Ascending aorta (tissue), 2 donors: Measurements from ENCODE around the gene SNX12. TPM values are rescaled to one million over a fixed set of nuclear protein-coding genes. Genes with fewer than 3 reads are reported as not detected.
A peak's percentile ranks its signal among the peaks of the same experiment; 100 is the strongest.

Source experiments
- DNase-seq, 2 donors: peaks; one replicate each; pipeline ENCODE4 v3.0.0-alpha.2; 2019; ENCODE audit warnings: low spot score in 2 of 2
- H3K27ac ChIP-seq, 2 donors: fragments of 200-600 bp; sonication (generic); one replicate each; pipeline ENCODE4 v1.5.1; 2016 to 2017; ENCODE audit warnings: mild to moderate bottlenecking in 1 of 2
- H3K27me3 ChIP-seq: fragments of 200-600 bp; sonication (generic); one replicate; pipeline ENCODE4 v1.5.1; 2017
- H3K36me3 ChIP-seq, 2 donors: fragments of 200-600 bp; sonication (generic); one replicate each; pipeline ENCODE4 v1.5.1; 2016
- H3K4me1 ChIP-seq, 2 donors: fragments of 200-600 bp; sonication (generic); one replicate each; pipeline ENCODE4 v1.5.1; 2016 to 2017; ENCODE audit warnings: mild to moderate bottlenecking in 1 of 2
- H3K4me3 ChIP-seq, 2 donors: fragments of 200-600 bp; sonication (generic); one replicate each; pipeline ENCODE4 v1.5.1; 2016 to 2017; ENCODE audit warnings: mild to moderate bottlenecking in 1 of 2
- H3K9me3 ChIP-seq, 2 donors: fragments of 200-600 bp; sonication (generic); one replicate each; pipeline ENCODE4 v1.5.1; 2016
- intact Hi-C: fragments of 100-400 bp; cut with DNase I; formaldehyde crosslinking; loops from one replicate; pipeline ENCODE4 v1.15.1; 2023
- total RNA-seq: library from RNA; depleted of rRNA; stranded (reverse); fragments of >200 nt; gene quantifications from one replicate; pipeline ENCODE4 v1.1.0, GENCODE V29; 2016
- TF ChIP-seq, protein P1 (sequence below), 3 experiments: fragments of 200-600 bp in 2 of 3; fragments of 450-650 bp in 1 of 3; sonication (generic) in 2 of 3; IDR thresholded peaks; one replicate each; pipeline ENCODE4 v1.5.1; 2016 to 2019; ENCODE audit warnings: antibody characterized with exemption in 3 of 3, mild to moderate bottlenecking in 1 of 3, moderate library complexity in 1 of 3

SNX12 gene
- 31.2 TPM for total RNA-seq

DNA sequence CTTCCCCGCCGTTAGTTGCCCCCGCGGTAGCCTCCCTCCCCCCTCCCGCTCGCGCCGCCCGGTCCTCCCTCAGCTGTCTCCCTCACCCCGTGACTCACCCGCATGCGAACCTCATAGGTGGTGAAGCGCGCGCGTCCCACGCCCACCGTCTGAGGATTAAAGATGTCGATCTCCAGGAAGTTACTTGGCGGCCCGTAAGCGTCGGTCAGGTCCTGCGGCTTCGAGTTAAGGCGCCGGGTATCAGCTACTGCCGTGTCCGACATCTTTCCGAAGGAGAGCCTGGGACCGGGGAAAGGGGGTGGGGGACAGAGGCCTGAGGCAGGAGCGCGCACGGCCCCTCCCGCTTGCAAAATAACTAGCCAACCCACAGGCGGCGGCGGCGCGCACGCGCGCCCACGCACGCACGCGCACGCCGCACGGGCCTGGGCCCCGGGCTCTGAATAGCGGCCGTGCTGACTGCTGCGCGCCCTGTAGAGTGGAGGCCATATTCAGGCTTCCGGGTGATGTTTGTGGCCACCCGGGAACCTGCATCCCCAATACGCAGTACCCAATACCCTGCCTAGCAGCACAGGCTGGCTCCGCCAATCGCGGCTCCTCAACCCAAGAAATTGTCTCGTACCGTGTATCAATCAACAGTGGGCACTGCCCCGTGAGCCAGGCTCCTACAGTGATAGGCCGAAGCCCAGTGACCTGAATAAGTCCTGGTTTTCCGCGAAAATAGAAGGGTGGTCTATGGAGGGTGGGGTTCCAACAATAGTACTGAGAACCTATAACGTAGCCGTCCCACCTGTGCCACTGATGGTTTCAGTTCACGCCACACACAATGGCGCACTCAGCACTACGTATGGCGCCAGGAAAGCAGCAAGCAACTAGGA, at the start of gene SNX12:
SNX12 (minus strand) TSS at position 291 of the 875 bp plus-strand sequence; CDS start at position 263, 28 bp downstream.
- intact Hi-C loops: loop anchor here (1.0 kb wide), 3 partner anchors 27 to 111 kb away; partner anchors contain the start of genes FOXO4 and MED12
- DNase-seq: peak; percentile 84 to 96
- Histone ChIP-seq H3K4me1 (peaks cover 0 to 4% of the 10 kb centered on the region in 2 donors), H3K27ac (peak within 1 kb of the TSS; percentile 70 to 85), H3K27me3 (no peaks in the 10 kb centered on the region), H3K36me3 (no peaks in the 10 kb centered on the region), H3K4me3 (peak within 1 kb of the TSS; percentile 55 to 68), H3K9me3 (no peaks in the 10 kb centered on the region)
- TF ChIP-seq, protein P1, sequence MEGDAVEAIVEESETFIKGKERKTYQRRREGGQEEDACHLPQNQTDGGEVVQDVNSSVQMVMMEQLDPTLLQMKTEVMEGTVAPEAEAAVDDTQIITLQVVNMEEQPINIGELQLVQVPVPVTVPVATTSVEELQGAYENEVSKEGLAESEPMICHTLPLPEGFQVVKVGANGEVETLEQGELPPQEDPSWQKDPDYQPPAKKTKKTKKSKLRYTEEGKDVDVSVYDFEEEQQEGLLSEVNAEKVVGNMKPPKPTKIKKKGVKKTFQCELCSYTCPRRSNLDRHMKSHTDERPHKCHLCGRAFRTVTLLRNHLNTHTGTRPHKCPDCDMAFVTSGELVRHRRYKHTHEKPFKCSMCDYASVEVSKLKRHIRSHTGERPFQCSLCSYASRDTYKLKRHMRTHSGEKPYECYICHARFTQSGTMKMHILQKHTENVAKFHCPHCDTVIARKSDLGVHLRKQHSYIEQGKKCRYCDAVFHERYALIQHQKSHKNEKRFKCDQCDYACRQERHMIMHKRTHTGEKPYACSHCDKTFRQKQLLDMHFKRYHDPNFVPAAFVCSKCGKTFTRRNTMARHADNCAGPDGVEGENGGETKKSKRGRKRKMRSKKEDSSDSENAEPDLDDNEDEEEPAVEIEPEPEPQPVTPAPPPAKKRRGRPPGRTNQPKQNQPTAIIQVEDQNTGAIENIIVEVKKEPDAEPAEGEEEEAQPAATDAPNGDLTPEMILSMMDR (IDR thresholded peaks at IDR 0.05): peak in 1 of 3 experiments; percentile 92

DNA sequence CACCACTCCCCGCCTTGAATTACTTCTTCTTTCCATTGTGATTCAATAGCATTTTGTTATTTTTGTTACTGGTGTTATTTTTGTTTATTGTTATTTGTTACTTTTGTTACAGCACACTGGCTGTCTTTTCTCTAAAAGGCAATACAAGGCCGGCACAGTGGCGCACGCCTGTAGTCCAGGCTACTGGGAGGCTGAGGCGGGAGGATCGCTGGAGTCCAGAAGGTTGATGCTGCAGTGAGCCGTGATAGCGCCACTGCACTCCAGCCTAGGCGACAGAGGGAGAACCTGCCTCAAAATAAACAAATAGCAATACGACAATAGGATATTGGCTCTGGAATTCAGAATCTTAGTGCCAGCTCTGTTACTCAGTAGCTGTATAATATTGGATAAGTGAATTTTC, 49.2 kb upstream of the SNX12 start:
- H3K4me1 ChIP-seq: peaks cover 0 to 4% of the 10 kb centered on the region in 2 donors
- H3K36me3 ChIP-seq: peaks cover 0 to 15% of the 10 kb centered on the region in 2 donors
- TF ChIP-seq, protein P1 (IDR thresholded peaks at IDR 0.05): no peak
- intact Hi-C loops: no loop called here
- no peak for DNase-seq
- H3K9me3 ChIP-seq: no peaks in the 10 kb centered on the region
- H3K27me3 ChIP-seq: no peaks in the 10 kb centered on the region
- peak overlapping the region in 1 of 2 donors; percentile 61 for H3K4me3 ChIP-seq
- H3K27ac ChIP-seq: no peak overlapping the region

DNA sequence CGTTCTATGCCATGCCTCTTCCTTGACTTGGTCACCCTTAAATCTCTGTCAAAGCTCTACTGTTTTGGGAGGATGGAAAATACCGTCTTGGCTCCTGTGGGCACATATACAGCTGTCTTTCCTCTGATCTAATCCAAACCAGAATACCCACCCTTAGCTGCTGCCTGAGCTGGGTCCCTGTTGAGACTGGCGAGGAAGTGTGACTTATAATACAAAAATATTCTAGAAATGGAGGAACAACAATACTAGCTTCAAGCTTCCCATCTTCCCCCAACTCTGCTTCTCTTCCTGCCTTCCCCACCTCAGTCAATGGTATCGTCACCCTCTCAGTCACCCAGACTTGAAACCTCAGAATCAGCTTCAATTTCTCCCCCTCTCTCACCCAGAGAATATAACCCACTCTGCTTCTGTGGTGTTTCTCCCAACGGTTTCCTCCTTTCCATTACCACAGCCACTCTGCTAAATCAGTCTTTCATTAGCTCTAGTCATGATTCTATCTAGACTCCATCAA, 43.8 kb upstream of the SNX12 start:
- no peak for DNase-seq
- H3K9me3 ChIP-seq: no peaks in the 10 kb centered on the region
- intact Hi-C loops: no loop called here

DNA sequence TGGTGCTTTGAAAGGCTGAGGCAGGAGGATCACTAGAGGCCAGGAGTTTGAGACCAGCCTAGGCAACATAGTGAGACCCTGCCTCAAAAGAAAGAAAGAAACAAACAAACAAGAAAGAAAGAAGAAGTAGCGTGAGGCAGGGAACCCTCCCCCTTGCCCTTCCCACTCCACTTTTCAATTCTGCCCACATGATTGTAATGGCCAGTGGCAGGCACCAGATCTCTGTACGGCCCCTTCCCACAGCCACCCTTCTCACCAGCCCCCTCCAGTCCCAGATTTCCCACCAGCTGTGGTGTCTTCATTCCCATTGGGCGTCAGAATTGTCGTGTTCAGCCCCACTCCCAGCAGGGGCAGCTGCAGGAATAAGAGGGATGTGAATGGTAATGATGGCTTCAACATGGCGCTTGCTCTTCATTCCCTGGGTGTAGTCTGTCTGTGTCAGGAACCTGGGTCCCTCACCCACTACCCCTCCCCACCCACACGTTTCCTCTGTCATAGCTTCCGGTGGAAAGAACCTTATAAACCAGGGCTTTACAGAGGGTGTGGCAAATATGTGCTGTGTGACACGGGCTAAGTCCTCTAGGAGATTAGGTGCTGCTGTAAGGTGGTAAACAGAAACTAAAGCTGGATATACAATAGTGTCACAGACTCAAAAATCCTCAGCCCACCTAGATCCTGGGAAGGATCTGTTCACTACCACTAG, 43.2 kb upstream of the SNX12 start, which contains the start of gene IL2RG:
IL2RG (minus strand) TSS at position 437 of the 703 bp plus-strand sequence; CDS start at position 399, 38 bp downstream.
- intact Hi-C loops: no loop called here
- no peak within 1 kb of the TSS for H3K4me3 ChIP-seq

More for the DNA sequence above, 43.8 kb upstream of the SNX12 start:
- Histone ChIP-seq H3K27ac (no peak overlapping the region), H3K4me3 (no peak overlapping the region), H3K4me1 (no peaks in the 10 kb centered on the region), H3K36me3 (no peaks in the 10 kb centered on the region), H3K27me3 (no peaks in the 10 kb centered on the region)
- TF ChIP-seq, protein P1 (IDR thresholded peaks at IDR 0.05): no peak

GRCh38 chrX:71109051-71109450, 40.9 kb upstream of the SNX12 start:
- Histone ChIP-seq H3K36me3 (no peaks in the 10 kb centered on the region), H3K4me1 (no peaks in the 10 kb centered on the region), H3K4me3 (no peak overlapping the region), H3K9me3 (no peaks in the 10 kb centered on the region), H3K27ac (no peak overlapping the region), H3K27me3 (no peaks in the 10 kb centered on the region)
- TF ChIP-seq, protein P1 (IDR thresholded peaks at IDR 0.05): no peak
- intact Hi-C loops: no loop called here
- no peak for DNase-seq

More for the DNA sequence above, 43.2 kb upstream of the SNX12 start, which contains the start of gene IL2RG:
- Histone ChIP-seq H3K36me3 (no peaks in the 10 kb centered on the region), H3K4me1 (no peaks in the 10 kb centered on the region), H3K27me3 (no peaks in the 10 kb centered on the region), H3K9me3 (no peaks in the 10 kb centered on the region), H3K27ac (no peak within 1 kb of the TSS)
- TF ChIP-seq, protein P1 (IDR thresholded peaks at IDR 0.05): no peak
- no peak for DNase-seq
